DOHH2 (cell line): ENCODE measurements around the gene PYY.

Source experiments
- H3F3A ChIP-seq: fragments of 200-600 bp; sonication (generic), shearing (Covaris generic); 2 replicates; pipeline ENCODE4 v1.6.0; 2016; ENCODE audit warnings: antibody characterized with exemption, mild to moderate bottlenecking; ENCODE audit not compliant: control insufficient read depth, insufficient read depth
- H3K27ac ChIP-seq: fragments of 200-600 bp; sonication (generic); 2 replicates; pipeline ENCODE4 v1.5.1; 2014; ENCODE audit warnings: low read depth, mild to moderate bottlenecking, low read length, moderate library complexity
- H3K27me3 ChIP-seq: fragments of 200-600 bp; sonication (generic); 2 replicates; pipeline ENCODE4 v1.6.1; 2014; ENCODE audit warnings: mild to moderate bottlenecking, low read length, mixed read lengths; ENCODE audit not compliant: control insufficient read depth
- H3K36me3 ChIP-seq: fragments of 200-600 bp; sonication (generic); 2 replicates; pipeline ENCODE4 v1.6.1; 2014; ENCODE audit warnings: mild to moderate bottlenecking, low read length, moderate library complexity, mixed read lengths; ENCODE audit not compliant: control insufficient read depth
- H3K4me1 ChIP-seq: fragments of 200-600 bp; sonication (generic); 2 replicates; pipeline ENCODE4 v1.6.1; 2014; ENCODE audit warnings: mild to moderate bottlenecking, low read length, mixed read lengths; ENCODE audit not compliant: control insufficient read depth
- H3K4me2 ChIP-seq: fragments of 200-600 bp; sonication (generic); 2 replicates; pipeline ENCODE4 v1.6.0; 2014; ENCODE audit warnings: mild to moderate bottlenecking, low read length, moderate library complexity
- H3K4me3 ChIP-seq: fragments of 200-600 bp; sonication (generic); 2 replicates; pipeline ENCODE4 v1.5.1; 2014; ENCODE audit warnings: mild to moderate bottlenecking, low read length, mixed read lengths
- H3K79me2 ChIP-seq: fragments of 200-600 bp; sonication (generic); 2 replicates; pipeline ENCODE4 v1.6.1; 2014; ENCODE audit warnings: mild to moderate bottlenecking, low read length, mixed read lengths; ENCODE audit not compliant: control insufficient read depth
- H3K9me2 ChIP-seq: fragments of 200-600 bp; sonication (generic); replicated peaks from 2 replicates; pipeline ENCODE4 v1.6.1; 2014; ENCODE audit warnings: mild to moderate bottlenecking, low read length, mixed read lengths; ENCODE audit not compliant: control insufficient read depth
- H3K9me3 ChIP-seq: fragments of 200-600 bp; sonication (generic); 2 replicates; pipeline ENCODE4 v1.6.1; 2014; ENCODE audit warnings: antibody characterized with exemption, low read length, mixed read lengths; ENCODE audit not compliant: control insufficient read depth, insufficient read depth
- H4K20me1 ChIP-seq: fragments of 200-600 bp; sonication (generic); 2 replicates; pipeline ENCODE4 v1.6.0; 2014; ENCODE audit warnings: low read depth, mild to moderate bottlenecking, antibody characterized with exemption, low read length, moderate library complexity; ENCODE audit not compliant: control insufficient read depth, insufficient read depth
- EZH2phosphoT487 ChIP-seq: fragments of 200-600 bp; sonication (generic); IDR thresholded peaks from 2 replicates; pipeline ENCODE4 v1.6.1; 2017; ENCODE audit warnings: borderline replicate concordance, mild to moderate bottlenecking, antibody characterized with exemption, low read length, moderate library complexity, mixed read lengths
- TF ChIP-seq, protein P1 (sequence below): fragments of 200-600 bp; sonication (generic); IDR thresholded peaks from one replicate; pipeline ENCODE4 v1.5.1; 2014; ENCODE audit warnings: antibody characterized with exemption, mild to moderate bottlenecking, low read depth, low read length; ENCODE audit not compliant: poor library complexity, severe bottlenecking

The PYY gene

DNA sequence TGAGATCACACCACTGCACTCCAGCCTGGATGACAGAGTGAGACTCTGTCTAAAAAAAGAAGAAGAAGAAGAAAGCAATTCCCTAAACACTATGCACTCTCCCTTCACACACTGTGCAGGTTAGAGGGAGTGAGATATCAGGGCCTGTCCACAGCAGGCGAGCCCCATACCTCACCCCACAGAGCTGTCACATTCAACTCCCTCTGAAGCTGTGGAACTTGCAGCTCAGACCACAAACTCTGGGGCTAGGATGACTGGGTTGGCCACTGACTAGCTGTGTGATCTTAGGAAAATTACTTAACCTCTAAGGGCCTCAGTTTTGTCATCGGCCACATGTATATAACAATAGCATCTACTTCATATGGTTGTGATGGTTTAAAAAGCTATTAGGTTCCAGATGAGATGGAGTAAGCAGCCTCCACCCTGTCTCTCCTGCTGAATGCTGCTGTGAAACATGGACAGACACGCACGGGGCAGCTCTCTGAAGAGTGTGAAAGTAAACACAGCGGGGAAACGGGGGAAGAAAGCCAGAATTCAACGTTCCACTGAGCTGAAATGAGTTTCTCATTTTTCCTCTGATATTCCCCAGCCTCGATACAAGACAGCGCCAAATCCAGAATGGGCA, 13.6 kb upstream of the PYY start:
- H3K4me3 ChIP-seq, result no peak overlapping the region
- no peaks in the 10 kb centered on the region for H3K36me3 ChIP-seq
- H3K4me2 ChIP-seq, result no peak overlapping the region

DNA sequence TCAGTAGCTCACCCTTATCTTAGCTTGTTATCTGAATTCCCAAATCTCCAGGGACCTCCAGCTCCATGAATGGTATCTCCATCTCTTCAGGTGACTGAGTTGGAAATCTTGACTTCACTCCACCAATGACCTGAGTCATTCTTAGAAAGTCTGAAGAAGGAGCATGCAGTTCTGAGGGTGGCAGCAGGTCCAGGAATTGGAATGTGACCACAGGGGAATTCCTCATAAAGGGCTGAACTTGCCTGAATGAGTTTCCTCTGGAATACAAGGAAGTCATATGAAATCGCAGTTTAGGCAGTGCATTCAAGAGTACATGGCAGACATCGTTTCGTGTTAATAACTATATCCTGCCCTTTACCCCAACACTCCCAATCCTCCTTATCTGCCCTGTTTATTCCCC, 12.5 kb upstream of the PYY start:
- Histone ChIP-seq H4K20me1 (no peaks in the 10 kb centered on the region), H3K27me3 (peaks cover 22% of the 10 kb centered on the region), H3K4me3 (no peak overlapping the region), H3K79me2 (no peaks in the 10 kb centered on the region), H3F3A (no peaks in the 10 kb centered on the region), H3K9me2 (no peaks in the 10 kb centered on the region), H3K9me3 (no peaks in the 10 kb centered on the region), H3K4me1 (no peaks in the 10 kb centered on the region), H3K4me2 (no peak overlapping the region), H3K27ac (no peak overlapping the region), H3K36me3 (no peaks in the 10 kb centered on the region)
- TF ChIP-seq, protein P1, sequence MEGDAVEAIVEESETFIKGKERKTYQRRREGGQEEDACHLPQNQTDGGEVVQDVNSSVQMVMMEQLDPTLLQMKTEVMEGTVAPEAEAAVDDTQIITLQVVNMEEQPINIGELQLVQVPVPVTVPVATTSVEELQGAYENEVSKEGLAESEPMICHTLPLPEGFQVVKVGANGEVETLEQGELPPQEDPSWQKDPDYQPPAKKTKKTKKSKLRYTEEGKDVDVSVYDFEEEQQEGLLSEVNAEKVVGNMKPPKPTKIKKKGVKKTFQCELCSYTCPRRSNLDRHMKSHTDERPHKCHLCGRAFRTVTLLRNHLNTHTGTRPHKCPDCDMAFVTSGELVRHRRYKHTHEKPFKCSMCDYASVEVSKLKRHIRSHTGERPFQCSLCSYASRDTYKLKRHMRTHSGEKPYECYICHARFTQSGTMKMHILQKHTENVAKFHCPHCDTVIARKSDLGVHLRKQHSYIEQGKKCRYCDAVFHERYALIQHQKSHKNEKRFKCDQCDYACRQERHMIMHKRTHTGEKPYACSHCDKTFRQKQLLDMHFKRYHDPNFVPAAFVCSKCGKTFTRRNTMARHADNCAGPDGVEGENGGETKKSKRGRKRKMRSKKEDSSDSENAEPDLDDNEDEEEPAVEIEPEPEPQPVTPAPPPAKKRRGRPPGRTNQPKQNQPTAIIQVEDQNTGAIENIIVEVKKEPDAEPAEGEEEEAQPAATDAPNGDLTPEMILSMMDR, result no peak
- TF ChIP-seq EZH2phosphoT487, result no peak

More for the DNA sequence above, 13.6 kb upstream of the PYY start:
- TF ChIP-seq, protein P1, result no peak
- TF ChIP-seq EZH2phosphoT487, result no peak
- Histone ChIP-seq H3K27me3 (peaks cover 16% of the 10 kb centered on the region), H3K4me1 (no peaks in the 10 kb centered on the region), H3F3A (no peaks in the 10 kb centered on the region), H3K27ac (no peak overlapping the region), H3K9me3 (no peaks in the 10 kb centered on the region), H4K20me1 (no peaks in the 10 kb centered on the region), H3K79me2 (no peaks in the 10 kb centered on the region), H3K9me2 (no peaks in the 10 kb centered on the region)

GRCh38 chr17:43962479-43962878, 8.7 kb upstream of the PYY start:
- Histone ChIP-seq H3F3A (no peaks in the 10 kb centered on the region), H3K36me3 (no peaks in the 10 kb centered on the region), H3K4me1 (no peaks in the 10 kb centered on the region), H4K20me1 (no peaks in the 10 kb centered on the region), H3K27me3 (peaks cover 17% of the 10 kb centered on the region), H3K9me3 (no peaks in the 10 kb centered on the region), H3K27ac (no peak overlapping the region), H3K4me3 (no peak overlapping the region), H3K9me2 (no peaks in the 10 kb centered on the region), H3K79me2 (no peaks in the 10 kb centered on the region), H3K4me2 (no peak overlapping the region)
- TF ChIP-seq, protein P1, result no peak
- TF ChIP-seq EZH2phosphoT487, result no peak
